Astrocyte of the cerebellum (primary cell): ENCODE data around the gene YAE1.

Experiments
- DNase-seq: peaks from one replicate; pipeline ENCODE4 v3.0.0-alpha.2; 2011; ENCODE audit warnings: low read depth
- H3K4me3 ChIP-seq: 2 replicates; pipeline ENCODE4 v1.5.1; 2011; ENCODE audit warnings: mild to moderate bottlenecking, low read depth, low read length, moderate library complexity
- in situ Hi-C: cut with HindIII; loops from 2 replicates; pipeline ENCODE4 v1.10.0; 2017; ENCODE audit warnings: low sequenced_read_pairs
- TF ChIP-seq, protein P1 (sequence below): IDR thresholded peaks from 2 replicates; pipeline ENCODE4 v1.5.1; 2012; ENCODE audit warnings: low read length, low read depth, moderate library complexity, mild to moderate bottlenecking; ENCODE audit errors: missing control alignments

YAE1 gene

DNA sequence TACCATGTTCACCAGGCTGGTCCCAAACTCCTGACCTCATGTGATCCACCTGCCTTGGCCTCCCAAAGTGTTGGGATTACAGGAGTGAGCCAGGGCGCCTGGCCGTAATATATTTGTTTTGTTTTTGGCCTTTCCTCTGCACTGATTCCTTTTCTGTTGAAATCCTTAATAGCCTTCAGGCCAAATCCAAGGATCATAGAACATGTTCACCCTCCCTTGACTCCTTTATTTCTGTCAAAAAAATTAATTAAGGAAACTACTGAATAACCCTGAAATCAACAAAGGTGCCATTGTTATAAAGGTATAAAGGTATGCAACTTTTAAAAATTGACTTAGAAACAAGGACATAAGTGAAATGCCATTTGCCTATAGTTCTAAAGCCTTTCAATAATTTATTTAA, 41.7 kb downstream of the YAE1 start:
- TF ChIP-seq, protein P1, sequence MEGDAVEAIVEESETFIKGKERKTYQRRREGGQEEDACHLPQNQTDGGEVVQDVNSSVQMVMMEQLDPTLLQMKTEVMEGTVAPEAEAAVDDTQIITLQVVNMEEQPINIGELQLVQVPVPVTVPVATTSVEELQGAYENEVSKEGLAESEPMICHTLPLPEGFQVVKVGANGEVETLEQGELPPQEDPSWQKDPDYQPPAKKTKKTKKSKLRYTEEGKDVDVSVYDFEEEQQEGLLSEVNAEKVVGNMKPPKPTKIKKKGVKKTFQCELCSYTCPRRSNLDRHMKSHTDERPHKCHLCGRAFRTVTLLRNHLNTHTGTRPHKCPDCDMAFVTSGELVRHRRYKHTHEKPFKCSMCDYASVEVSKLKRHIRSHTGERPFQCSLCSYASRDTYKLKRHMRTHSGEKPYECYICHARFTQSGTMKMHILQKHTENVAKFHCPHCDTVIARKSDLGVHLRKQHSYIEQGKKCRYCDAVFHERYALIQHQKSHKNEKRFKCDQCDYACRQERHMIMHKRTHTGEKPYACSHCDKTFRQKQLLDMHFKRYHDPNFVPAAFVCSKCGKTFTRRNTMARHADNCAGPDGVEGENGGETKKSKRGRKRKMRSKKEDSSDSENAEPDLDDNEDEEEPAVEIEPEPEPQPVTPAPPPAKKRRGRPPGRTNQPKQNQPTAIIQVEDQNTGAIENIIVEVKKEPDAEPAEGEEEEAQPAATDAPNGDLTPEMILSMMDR: no peak
- in situ Hi-C loops: no loop called here
- H3K4me3 ChIP-seq: no peak overlapping the region
- DNase-seq: no peak

- in situ Hi-C loops: no loop called here
- no peak for DNase-seq
- no peak overlapping the region for H3K4me3 ChIP-seq
- TF ChIP-seq, protein P1: no peak
Observed at GRCh38 chr7:39608278-39608677, 42.1 kb downstream of the YAE1 start.

DNA sequence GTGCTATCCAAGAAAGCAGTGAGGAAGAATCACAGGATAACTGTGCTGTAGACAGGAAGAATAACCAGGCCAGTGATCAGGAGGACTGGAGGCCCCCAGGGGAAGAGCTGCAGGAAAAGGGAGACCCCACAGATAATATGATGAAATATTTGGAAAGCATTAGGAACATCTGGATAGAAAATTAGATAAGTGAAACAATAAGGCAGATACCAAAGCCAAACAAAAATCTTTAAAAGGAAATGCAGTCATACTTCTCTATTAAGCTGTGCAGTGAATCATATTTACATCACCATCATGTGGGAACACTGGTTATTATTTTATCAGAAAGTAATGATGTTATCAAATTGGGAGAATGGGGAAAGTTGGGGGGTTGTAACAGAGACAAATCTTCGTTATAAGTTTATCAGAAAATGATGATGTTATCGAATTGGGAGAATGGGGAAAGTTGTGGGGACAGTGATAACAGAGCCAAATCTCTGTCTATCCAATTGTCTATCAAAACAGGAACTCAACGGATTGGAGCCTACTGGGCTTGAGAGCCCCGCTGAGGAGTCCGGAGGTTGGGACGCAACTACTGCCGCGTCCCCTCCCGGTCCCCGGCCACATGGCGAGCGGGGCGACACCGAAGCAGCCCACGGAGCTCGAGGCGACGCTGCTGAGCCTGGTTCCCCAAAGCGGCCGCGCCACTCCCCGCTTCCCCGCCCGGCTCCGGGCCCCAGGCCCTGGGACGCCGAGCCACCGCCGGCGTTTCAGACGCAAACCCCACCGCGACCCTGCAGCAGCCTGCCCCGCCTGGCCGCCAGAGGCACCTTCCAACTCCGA, 43.1 kb downstream of the YAE1 start:
- peak overlapping the region; percentile 23 for H3K4me3 ChIP-seq
- TF ChIP-seq, protein P1: peak; percentile 43
- DNase-seq: no peak
- in situ Hi-C loops: no loop called here

- in situ Hi-C loops: loop anchor here (5.0 kb wide), 1 partner anchor 33 kb away; no protein-coding TSS in a partner anchor
- DNase-seq: no peak
- peak overlapping the region; percentile 23 for H3K4me3 ChIP-seq
- TF ChIP-seq, protein P1: no peak
Observed at GRCh38 chr7:39609935-39610263, 43.7 kb downstream of the YAE1 start.

- DNase-seq: no peak
- TF ChIP-seq, protein P1: no peak
- in situ Hi-C loops: loop anchor here (5.0 kb wide), 1 partner anchor 36 kb away; no protein-coding TSS in a partner anchor
Observed at GRCh38 chr7:39613577-39613976, 47.4 kb downstream of the YAE1 start.

GRCh38 chr7:39614299-39614698, 48.1 kb downstream of the YAE1 start:
- DNase-seq: no peak
- no peak overlapping the region for H3K4me3 ChIP-seq
- TF ChIP-seq, protein P1: no peak
- in situ Hi-C loops: loop anchor here (5.0 kb wide), 1 partner anchor 37 kb away; no protein-coding TSS in a partner anchor

More at GRCh38 chr7:39613577-39613976, 47.4 kb downstream of the YAE1 start:
- no peak overlapping the region for H3K4me3 ChIP-seq
